ENCODE results near the gene TMEM258. TPM values are rescaled to one million over a fixed set of nuclear protein-coding genes. Genes with fewer than 3 reads are reported as not detected.

TMEM258 gene
- total RNA-seq, 1 donor from 2014 or later, result 187 TPM

- intact Hi-C loops (cut with micrococcal nuclease), result loop anchor here (5.0 kb wide), 1 partner anchor 358 kb away; no protein-coding TSS in a partner anchor
- Mint-ChIP-seq H3K27me3 (peaks cover 25% of the 10 kb centered on the region), H3K9me3 (no peaks in the 10 kb centered on the region), H3K4me1 (peaks cover 5% of the 10 kb centered on the region), H3K4me3 (no peak overlapping the region), H3K27ac (no peak overlapping the region), H3K36me3 (ENCODE audit: low read depth) (no peaks in the 10 kb centered on the region)
- no peak for DNase-seq
These were observed 42.7 kb downstream of the TMEM258 start for GRCh38 chr11:61749591-61750217.

- no peaks in the 10 kb centered on the region for H3K36me3 Mint-ChIP-seq (ENCODE audit: low read depth)
- H3K27ac Mint-ChIP-seq, result no peak overlapping the region
- no peak for DNase-seq
- intact Hi-C loops (cut with micrococcal nuclease), result loop anchor here (5.0 kb wide), 1 partner anchor 359 kb away; no protein-coding TSS in a partner anchor
- no peak overlapping the region for H3K4me3 Mint-ChIP-seq
- peaks cover 4% of the 10 kb centered on the region for H3K4me1 Mint-ChIP-seq
- H3K9me3 Mint-ChIP-seq, result no peaks in the 10 kb centered on the region
- peaks cover 14% of the 10 kb centered on the region for H3K27me3 Mint-ChIP-seq
These were observed 44.5 kb downstream of the TMEM258 start for GRCh38 chr11:61747967-61748285.

- peak; percentile 88 for DNase-seq
- H3K4me1 Mint-ChIP-seq, result peaks cover 3% of the 10 kb centered on the region
- intact Hi-C loops (cut with micrococcal nuclease), result loop anchor here (5.0 kb wide), 1 partner anchor 360 kb away; no protein-coding TSS in a partner anchor
- H3K9me3 Mint-ChIP-seq, result no peaks in the 10 kb centered on the region
- peaks cover 13% of the 10 kb centered on the region for H3K27me3 Mint-ChIP-seq
- no peaks in the 10 kb centered on the region for H3K36me3 Mint-ChIP-seq (ENCODE audit: low read depth)
- no peak overlapping the region for H3K27ac Mint-ChIP-seq
- no peak overlapping the region for H3K4me3 Mint-ChIP-seq
These were observed 45.0 kb downstream of the TMEM258 start for GRCh38 chr11:61747192-61747966.

GRCh38 chr11:61746442-61747191, 45.8 kb downstream of the TMEM258 start:
- DNase-seq, result no peak
- peaks cover 11% of the 10 kb centered on the region for H3K27me3 Mint-ChIP-seq
- intact Hi-C loops (cut with micrococcal nuclease), result loop anchor here (5.0 kb wide), 1 partner anchor 361 kb away; no protein-coding TSS in a partner anchor
- no peaks in the 10 kb centered on the region for H3K36me3 Mint-ChIP-seq (ENCODE audit: low read depth)
- no peak overlapping the region for H3K4me3 Mint-ChIP-seq
- no peaks in the 10 kb centered on the region for H3K9me3 Mint-ChIP-seq
- H3K27ac Mint-ChIP-seq, result no peak overlapping the region
- H3K4me1 Mint-ChIP-seq, result peaks cover 3% of the 10 kb centered on the region

- H3K9me3 Mint-ChIP-seq, result no peaks in the 10 kb centered on the region
- H3K27me3 Mint-ChIP-seq, result peaks cover 6% of the 10 kb centered on the region
- H3K4me3 Mint-ChIP-seq, result no peak overlapping the region
- H3K4me1 Mint-ChIP-seq, result no peaks in the 10 kb centered on the region
- H3K36me3 Mint-ChIP-seq (ENCODE audit: low read depth), result no peaks in the 10 kb centered on the region
- intact Hi-C loops (cut with micrococcal nuclease), result loop anchor here (5.0 kb wide), 1 partner anchor 361 kb away; no protein-coding TSS in a partner anchor
- no peak for DNase-seq
- H3K27ac Mint-ChIP-seq, result no peak overlapping the region
These were observed 46.5 kb downstream of the TMEM258 start for GRCh38 chr11:61745781-61746441.

GRCh38 chr11:61744609-61745156, 47.7 kb downstream of the TMEM258 start:
- Mint-ChIP-seq H3K4me1 (no peaks in the 10 kb centered on the region), H3K9me3 (no peaks in the 10 kb centered on the region), H3K4me3 (no peak overlapping the region), H3K36me3 (ENCODE audit: low read depth) (no peaks in the 10 kb centered on the region), H3K27ac (no peak overlapping the region), H3K27me3 (peaks cover 3% of the 10 kb centered on the region)
- intact Hi-C loops (cut with micrococcal nuclease), result loop anchor here (5.0 kb wide), 1 partner anchor 363 kb away; no protein-coding TSS in a partner anchor
- no peak for DNase-seq

- Mint-ChIP-seq H3K27ac (no peak overlapping the region), H3K4me3 (no peak overlapping the region), H3K36me3 (ENCODE audit: low read depth) (no peaks in the 10 kb centered on the region), H3K27me3 (no peaks in the 10 kb centered on the region), H3K9me3 (no peaks in the 10 kb centered on the region), H3K4me1 (no peaks in the 10 kb centered on the region)
- intact Hi-C loops (cut with micrococcal nuclease), result no loop called here
- DNase-seq, result no peak
These were observed 48.2 kb downstream of the TMEM258 start for GRCh38 chr11:61744181-61744580.

- H3K27me3 Mint-ChIP-seq, result no peaks in the 10 kb centered on the region
- H3K27ac Mint-ChIP-seq, result no peak overlapping the region
- H3K36me3 Mint-ChIP-seq (ENCODE audit: low read depth), result no peaks in the 10 kb centered on the region
- no peak for DNase-seq
- no peak overlapping the region for H3K4me3 Mint-ChIP-seq
- H3K4me1 Mint-ChIP-seq, result no peaks in the 10 kb centered on the region
- intact Hi-C loops (cut with micrococcal nuclease), result no loop called here
- no peaks in the 10 kb centered on the region for H3K9me3 Mint-ChIP-seq
These were observed 48.8 kb downstream of the TMEM258 start for GRCh38 chr11:61743486-61744095.

- Mint-ChIP-seq H3K9me3 (no peaks in the 10 kb centered on the region), H3K4me1 (no peaks in the 10 kb centered on the region), H3K36me3 (ENCODE audit: low read depth) (no peaks in the 10 kb centered on the region), H3K4me3 (no peak overlapping the region), H3K27me3 (no peaks in the 10 kb centered on the region), H3K27ac (no peak overlapping the region)
- intact Hi-C loops (cut with micrococcal nuclease), result no loop called here
- no peak for DNase-seq
These were observed 50.0 kb downstream of the TMEM258 start for GRCh38 chr11:61742391-61742790.

- intact Hi-C loops (cut with micrococcal nuclease), result no loop called here
- Mint-ChIP-seq H3K27ac (no peak overlapping the region), H3K27me3 (no peaks in the 10 kb centered on the region), H3K36me3 (ENCODE audit: low read depth) (no peaks in the 10 kb centered on the region), H3K4me1 (no peaks in the 10 kb centered on the region), H3K9me3 (no peaks in the 10 kb centered on the region), H3K4me3 (no peak overlapping the region)
- DNase-seq, result no peak
These were observed 52.4 kb downstream of the TMEM258 start for GRCh38 chr11:61739966-61740365.

- no peak for DNase-seq
- H3K27me3 Mint-ChIP-seq, result no peaks in the 10 kb centered on the region
- no peak overlapping the region for H3K4me3 Mint-ChIP-seq
- H3K9me3 Mint-ChIP-seq, result no peaks in the 10 kb centered on the region
- no peaks in the 10 kb centered on the region for H3K4me1 Mint-ChIP-seq
- no peak overlapping the region for H3K27ac Mint-ChIP-seq
- intact Hi-C loops (cut with micrococcal nuclease), result no loop called here
- no peaks in the 10 kb centered on the region for H3K36me3 Mint-ChIP-seq (ENCODE audit: low read depth)
These were observed 53.0 kb downstream of the TMEM258 start for GRCh38 chr11:61739413-61739812.

Data from activated CD4-positive, alpha-beta T cell treated with anti-CD3 and anti-CD28 coated beads, Interleukin-2, amount 10 ng/mL, durations not matched to agents 24 days and 14 days (primary cell).